SIG-M5 treated with dmso at 0.1 percent for 504 hours (cell line): ENCODE measurements around the gene DSCAM.

Experiments used
- DNase-seq: peaks from one replicate; lab custom pipeline; 2025; ENCODE audit not compliant: unreplicated experiment; lab: John Stamatoyannopoulos, UW

DSCAM gene

DNA sequence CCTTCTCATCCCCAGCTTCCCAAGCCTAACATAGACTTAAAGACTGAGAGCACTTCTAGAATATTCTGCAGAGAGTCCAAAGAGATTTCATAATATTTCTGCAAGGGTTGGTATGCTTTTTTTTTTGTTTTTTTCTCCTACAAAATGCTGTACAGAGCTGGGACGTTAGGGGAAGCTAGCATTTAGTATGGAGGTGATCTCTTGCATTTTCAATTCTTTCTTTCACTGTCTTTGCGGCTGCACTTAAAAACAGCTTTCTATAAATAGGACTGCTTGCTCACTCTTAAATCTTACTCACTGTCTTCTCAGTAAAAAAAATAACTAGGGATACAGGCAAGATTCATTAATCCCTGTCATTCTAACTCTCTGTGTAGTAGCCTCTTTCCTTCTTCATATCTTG is 7.4 kb downstream of the DSCAM start:
- DNase-seq, result no peak

DNA sequence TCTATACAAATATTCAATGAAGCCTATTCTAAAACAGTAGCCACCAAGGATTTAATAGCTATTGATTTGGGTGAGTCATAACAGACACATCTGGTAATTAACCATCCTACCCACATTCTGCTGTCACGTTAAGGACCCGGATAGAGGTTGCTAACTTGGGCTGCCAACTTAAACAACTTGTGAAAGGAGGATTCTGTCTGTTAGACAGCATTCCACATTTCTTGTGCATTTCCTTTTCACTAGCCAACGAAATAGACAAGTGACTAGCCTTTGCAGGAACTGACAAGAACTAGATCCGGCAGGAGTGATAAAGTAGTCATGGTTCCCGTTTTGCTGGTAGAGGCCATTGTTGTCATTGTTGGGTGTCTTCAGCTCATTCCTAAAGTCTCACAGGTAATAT is 9.5 kb downstream of the DSCAM start:
- no peak for DNase-seq

DNA sequence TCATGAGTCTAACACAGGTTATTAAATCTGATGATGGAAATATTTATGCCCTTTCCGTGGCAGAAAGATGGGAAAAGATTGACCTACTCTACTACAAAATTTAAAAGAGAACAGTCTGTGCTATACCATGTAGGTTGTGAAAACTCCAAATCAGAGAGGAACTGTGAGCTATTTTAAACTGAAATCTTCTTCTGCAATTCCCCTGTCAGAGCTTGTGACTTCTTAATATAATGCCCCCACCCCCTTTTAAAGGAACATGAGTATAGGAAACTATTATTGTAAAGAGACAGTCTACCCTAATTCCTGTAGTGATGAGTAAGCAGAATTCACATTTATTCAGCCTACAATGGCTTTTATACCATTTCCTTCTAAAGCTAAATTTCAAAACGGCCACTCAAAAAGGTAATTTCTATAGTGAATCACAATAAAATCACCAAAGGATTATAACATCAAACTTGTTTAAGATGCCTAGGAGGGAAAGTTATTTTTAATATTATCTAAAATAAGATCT is 11.7 kb downstream of the DSCAM start:
- DNase-seq, result no peak

DNA sequence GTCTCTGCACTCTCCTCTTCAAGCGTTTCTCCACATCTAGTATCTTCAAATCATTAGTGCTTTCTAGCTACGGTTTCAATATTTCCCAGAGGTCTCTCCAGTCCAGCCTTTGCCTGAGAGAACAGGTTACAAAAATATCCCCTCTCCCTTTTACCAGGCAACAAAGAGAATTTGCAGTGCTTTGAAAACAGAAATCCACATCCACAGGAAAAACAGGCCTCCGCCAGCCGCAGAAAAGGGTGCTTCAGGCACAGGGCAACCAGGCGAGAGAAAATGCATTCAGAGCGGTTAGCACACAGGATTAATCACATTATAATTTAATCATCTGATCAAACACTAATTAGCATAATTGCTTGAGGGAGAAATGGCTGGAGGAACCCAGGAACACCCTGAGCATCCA is 13.8 kb downstream of the DSCAM start:
- no peak for DNase-seq

DNA sequence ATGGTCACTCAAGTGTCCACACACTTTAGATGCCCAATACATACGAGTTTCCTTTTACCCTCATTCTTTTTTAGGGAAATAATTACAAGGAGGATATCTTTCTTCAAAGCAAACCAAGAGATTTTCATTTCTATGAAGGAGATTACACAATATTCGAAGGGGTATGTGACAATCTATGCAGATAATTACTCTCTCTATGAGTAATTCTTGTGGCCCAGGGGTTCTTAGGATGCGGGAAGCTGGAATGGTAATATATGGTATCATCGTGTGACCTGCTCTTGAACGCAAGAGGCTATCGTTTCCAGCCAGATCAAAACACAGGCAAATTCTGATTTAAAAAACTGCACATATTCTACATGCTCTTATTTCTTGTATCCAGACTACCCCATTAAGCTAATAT is 14.6 kb downstream of the DSCAM start:
- no peak for DNase-seq

DNA sequence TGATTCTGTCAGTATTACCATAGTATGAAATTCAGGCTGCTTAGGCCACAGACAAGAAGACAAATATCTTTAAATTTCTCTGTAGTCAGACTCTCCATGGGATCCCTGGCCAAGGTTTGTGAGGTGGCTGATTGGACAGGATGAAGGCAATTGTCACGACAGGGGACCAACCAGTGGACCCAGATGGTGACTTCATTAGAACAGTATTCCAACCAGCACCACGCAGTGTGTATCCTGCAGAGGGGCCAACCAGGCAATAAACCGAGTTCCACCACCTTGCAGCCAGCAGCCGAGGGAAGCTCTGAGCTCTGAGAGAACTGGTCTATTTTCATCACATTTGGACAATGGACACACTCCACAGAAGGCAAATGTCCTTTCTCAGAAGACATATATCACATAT is 16.1 kb downstream of the DSCAM start:
- DNase-seq, result no peak

DNA sequence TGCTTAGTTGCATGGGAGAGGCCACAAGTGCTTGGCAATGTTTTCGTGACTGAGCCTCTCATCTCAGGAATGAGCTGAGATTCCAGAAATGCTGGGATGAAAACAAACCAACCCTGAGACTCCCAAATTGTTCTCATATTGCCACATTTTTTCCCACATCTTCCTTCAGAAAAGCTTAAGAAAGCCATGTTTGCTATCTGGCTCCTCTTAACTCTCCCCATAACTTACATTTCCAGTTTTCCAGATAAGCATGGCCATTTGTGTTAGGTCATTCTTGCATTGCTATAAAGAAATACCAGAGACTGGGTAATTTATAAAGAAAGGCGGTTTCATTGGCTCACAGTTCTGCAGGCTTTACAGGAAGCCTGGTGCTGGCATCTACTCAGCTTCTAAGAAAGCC is 17.2 kb downstream of the DSCAM start:
- DNase-seq, result no peak

DNA sequence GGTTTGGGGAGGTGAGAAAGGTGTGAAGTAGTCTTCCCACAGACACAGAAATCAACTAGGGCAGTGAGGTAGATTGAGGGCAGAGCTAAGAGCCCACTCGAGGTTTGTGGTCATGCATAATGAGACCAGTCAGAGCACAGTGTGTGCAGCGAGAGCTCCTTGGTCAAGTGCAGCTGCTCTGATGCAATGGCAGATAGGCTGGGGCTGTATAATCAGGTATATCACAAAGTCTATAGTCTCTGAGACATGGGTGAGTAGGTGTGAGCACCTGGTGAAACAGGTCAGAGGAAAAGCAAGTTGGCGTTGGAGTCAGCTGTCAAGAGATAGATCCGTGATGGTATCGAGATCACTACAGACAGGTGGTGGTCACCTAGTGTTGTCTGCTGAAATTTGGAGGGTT is 17.6 kb downstream of the DSCAM start:
- DNase-seq, result no peak

DNA sequence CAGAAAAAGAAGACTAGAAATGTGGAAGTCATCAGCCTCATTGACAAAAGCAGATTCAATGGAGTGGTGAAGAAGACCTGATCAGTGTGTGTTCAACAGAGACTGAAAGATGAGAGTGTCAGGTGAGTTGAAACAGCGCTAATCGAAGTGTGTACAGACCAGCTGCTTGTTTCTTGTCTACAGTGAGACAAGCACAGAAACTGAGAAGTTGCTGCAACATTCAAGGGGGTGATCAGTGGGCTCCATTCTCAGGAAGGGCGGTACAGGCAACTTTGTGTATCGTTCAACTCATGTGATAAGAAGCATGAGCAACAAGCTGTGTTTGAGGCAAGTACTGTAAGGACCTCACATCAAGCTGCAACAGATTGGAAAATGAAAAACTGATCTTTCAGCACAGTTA is 19.4 kb downstream of the DSCAM start:
- DNase-seq, result no peak

DNA sequence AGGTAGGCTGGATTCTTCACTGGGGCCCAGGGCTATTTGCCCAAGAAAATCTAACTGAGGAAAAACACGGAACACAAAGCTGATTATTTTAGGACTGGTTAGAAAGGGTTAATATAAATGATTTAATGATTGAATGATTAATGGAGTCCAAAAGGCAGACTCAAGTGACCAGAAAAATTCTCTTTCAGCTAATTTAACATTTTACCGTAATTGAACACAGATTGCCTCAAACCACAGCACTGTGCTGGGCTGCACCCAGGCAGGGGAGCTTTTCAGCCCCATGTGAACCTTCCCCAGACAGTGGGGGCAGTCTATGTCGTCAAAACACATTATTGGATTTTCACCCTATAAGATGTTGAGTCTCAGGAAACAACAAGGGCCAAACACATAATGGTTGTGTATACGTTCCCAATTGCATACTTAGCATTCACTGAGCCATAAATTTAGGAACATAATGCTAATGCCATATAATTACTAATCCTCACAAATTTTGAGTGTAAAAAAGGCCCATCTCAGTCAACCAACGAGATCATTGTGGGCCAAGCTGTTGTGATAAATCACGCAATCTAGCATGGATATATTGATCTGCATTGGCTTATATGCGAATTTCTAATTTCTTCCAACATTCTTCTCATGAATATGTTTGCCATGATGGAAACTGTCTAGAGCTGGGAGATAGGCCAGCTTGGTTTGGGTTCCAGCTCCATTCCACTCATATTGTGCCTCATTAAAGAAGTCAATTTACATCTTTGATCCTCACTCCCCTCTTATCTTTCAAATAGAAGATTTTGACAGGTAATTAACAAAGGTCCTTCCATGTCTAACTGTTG is 27.7 kb downstream of the DSCAM start:
- DNase-seq, result no peak

DNA sequence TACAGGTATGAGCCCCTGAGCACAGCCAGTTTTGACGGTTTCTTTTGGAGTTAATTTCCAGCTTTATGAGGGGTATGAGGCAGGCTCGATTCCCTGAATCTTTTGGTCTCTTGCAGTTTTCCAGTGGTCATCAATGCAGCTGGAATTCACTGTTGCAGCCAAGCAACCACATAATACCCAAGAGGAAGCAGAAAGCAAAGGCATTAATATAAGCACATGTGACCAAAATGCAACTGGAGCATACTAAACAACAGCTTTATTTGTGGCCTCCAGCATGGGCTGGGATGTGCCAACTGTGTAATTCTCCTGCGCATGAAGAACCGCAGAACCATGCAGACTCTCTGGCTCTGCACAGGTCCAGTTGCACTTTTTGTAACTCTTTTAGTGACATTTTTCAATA is 33.0 kb downstream of the DSCAM start:
- DNase-seq, result no peak

DNA sequence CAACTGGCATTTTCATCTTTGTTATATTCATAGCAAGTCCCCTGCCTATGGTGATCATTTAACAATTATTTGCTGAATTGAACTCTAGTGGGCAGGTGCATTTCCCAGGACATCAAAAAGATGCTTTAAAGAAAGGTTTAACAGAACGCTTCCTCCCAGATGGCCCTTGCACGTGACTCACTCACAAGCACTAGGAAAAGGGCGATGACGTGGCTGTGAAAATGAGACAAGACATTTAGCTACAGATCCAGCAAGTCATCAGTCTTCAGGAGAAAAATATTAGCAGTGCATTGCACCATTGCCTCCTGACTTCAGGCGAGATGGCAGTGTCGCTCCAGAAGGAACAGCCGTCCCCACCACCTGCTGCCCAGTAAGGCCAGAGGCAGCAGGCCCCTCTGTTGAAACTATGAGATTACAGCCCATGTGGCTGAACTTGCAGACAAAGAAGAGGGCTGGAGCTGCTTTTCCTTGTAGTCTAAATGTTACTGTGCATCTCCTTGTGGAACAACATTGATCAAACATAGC is 37.2 kb downstream of the DSCAM start:
- DNase-seq, result no peak

DNA sequence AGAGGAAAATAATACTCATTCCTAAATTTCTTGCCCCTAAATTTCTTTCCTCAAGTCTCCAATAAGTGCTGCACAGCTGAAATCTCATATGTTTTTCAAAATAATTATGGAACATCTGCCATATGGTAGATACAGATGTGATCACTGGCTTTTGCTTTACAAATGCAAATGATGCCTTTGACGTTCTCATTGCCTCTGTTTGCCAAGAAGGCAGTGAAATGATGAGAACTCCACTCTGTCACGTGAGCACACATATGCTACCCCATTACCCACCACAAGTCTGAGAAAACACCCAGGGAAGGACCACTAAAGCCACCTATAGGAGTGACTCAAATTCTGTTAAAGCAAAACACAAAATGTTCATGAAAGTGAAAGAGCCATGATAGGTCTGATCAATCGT is 43.9 kb downstream of the DSCAM start:
- no peak for DNase-seq

DNA sequence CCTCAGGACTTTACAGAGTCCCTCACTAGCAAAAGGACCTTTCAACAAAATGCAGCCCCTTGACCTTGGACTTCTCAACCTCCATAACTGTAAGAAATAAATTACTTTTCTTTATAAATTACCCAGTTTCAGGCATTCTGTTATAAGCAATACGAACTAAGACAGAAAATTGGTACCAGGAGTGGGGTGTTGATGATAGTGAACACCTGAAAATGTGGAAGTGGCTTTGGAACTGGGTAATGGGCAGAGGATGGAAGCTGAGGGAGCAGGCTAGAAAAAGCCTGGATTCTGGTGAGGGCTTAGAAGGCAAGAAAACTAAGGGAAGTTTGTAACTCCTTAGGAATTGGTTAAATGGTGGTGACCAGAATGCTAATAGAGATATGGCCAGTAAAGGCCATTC is 46.8 kb downstream of the DSCAM start:
- DNase-seq, result no peak

DNA sequence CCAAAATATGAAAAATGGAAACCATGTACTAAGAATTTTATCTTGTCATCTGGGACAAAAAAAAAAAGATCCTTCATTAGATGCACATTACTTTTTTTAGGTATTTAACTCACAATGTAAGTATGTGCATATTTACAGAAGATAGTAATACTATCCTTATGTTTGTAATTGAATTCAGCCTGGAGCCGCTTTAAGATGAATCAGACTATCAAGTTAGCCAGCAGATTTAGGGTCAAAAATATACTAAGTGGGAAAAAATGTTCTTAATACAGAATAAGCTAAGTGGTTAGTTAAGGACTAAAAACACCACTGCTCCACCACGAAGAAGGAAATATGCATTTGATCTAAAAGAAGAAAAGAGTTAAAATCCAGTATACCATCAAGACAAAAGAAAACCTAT is 49.1 kb downstream of the DSCAM start:
- no peak for DNase-seq

DNA sequence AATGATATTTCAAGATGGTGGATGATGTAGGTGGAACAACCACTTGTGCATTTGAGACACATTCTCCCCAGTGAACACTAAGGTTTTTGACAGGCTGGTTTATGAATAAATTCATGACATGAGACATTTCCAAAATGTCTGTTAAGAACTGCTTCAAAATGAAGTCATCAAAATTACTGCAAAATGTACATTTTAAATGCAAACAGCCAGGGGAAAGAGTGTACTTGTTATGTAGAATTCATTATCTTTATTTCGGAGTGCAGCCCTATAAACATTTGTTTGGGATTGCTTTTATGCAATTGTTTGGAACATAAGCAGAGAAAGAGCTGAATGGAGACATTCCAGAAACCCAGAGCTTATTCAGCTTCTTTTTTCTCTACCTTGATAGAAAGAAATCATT is 49.5 kb downstream of the DSCAM start:
- DNase-seq, result no peak

DNA sequence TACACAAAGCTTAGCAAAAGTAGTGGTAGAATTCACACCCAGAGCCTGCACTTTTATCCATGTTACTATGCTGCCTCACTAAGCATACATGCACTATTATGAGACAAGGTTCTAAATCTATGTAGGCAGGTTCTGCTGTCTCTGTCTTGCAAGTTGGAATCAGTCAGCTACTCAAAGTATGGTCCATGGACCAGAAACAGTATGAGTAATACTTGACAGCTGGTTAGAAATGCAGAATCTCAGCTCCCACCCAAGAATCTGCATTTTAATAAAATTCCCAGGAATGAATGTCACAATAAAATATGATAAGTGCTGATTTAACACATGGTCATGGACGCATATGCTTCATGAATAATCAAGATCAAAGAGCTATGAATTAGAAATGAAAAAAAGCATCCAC is 50.5 kb downstream of the DSCAM start:
- no peak for DNase-seq

DNA sequence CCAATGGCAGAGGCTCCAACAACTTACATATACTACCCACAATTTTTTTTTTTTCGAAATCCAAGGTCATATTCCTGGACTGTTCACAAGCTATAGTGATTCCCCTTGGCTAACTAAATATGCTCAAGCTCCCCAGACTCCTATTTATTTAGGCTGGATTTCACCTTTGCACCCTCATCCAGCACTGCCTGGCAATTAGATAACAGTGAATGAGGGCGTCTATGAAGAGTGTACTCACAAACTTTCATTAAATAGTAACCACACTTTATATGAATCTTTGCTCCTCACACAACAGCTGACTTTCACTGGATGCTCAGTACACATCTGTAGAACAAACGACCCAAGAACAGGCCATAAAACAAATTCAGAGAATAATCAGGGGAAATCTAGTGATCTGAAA is 51.6 kb downstream of the DSCAM start:
- DNase-seq, result no peak

DNA sequence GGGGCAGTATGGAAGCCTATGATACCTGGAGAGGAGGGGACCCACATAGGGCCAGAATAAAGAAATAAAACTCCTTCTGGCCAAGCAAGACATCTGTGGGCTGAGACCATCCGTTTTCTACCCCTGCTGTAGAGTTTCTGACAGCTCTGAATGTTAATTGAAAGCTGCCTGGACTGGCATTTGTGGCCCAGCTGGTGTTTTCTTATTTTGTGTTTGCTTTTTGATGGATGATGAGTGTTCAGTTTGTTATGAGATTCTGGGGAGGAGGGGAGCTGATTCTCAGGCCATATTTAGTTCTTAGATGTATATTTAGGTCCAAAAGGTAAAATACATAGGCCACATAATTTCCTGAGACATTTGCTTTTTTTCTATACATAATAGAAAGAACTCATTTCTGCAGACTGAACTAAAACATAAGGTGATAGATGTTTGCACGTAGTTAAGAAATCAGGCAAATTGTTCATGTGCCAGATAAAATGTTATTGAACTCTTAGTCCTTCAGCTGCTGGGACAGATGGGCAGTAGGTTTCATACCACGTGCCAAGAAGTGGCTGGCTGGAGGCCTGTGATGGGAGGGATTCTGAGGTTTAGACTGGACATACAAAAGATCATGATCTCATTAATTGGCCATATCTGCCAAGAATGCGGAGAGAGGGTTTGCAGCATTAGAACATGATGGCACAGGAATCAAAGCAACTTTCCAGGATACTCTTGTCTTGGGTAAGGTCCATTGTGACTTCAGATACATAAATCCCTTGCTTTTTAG is 54.1 kb downstream of the DSCAM start:
- DNase-seq, result no peak

DNA sequence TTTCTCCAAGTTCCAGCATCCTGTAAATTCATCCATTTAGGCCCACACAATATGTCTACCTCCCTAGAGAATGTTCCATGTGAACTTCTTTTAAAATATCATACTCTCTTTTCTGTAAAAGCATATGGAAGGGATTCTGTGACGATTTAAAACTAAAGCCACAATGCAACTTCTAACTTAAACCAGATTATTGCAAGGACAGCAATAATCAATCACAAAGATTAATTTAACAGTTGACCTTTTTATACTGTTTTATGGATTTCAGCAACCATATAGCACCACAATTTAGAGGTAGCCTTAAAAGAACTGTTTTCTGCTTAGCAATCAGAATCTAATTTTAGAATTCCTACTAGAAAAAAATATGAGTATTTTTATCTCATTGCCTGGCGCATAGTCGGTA is 58.3 kb downstream of the DSCAM start:
- no peak for DNase-seq

DNA sequence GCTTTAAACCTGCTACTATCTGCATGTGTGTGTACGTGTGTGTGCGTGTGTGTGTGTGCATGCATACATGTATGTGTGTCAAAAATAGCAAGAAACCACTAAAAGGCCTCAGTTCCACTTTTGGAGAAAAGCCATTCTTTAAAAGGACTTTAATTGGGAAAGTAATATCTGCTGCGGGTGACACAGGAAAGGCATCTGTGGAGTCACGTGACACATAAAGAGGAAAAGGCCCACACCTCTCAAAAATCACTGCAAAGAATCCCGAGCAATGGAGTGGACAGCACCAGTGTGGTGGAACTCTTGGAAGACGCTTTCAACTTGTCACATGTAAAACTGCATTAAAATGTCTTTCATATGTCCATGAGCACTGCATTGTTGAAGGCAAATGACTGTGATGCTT is 63.6 kb downstream of the DSCAM start:
- DNase-seq, result no peak

DNA sequence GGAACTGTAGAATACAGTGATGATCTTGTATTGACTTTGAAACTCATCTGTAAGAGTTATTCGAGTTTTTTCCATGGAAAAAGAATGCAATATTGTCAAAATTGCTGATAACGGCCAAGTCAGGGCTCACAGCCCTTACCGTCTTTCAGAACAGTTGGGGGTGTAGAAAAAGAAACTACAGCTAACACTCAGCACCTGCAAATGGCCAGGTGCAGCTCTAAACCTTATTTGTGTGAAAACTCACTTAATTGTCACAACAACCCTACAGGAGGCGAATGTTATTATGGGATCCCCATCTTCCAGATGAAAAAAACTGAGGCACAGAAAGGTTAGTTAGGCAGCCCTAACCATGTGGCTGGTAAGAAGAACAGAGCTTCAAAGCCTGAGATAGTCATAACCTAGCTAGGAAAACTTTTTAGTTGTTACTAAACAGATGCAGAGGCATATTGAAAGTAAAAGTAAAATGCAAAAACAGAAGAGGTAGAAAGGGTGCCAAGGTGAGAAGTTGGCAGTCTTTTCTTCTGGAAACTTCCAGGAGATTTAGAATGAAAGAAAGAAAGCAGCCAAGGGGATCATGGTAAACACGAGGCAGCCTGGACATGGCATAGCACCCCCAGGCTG is 76.4 kb downstream of the DSCAM start:
- DNase-seq, result no peak
